ENCODE data around the gene GMPS. TPM values are rescaled to one million over a fixed set of nuclear protein-coding genes. Genes with fewer than 3 reads are reported as not detected.
"Not testable (repeated sequence)": the region's sequence is repeated elsewhere in the genome, so short reads cannot be mapped to it uniquely, and the experiment has no call there.

Gene GMPS
- total RNA-seq, 1 donor from 2014 or later = 47.3 TPM

GRCh38 chr3:155871746-155872158 lies 1.3 kb downstream of the GMPS start:
- DNase-seq (ENCODE audit: extremely low read depth, low read depth, low spot score) = no peak

GRCh38 chr3:155872904-155873646 lies 2.6 kb downstream of the GMPS start:
- no peak for DNase-seq (ENCODE audit: extremely low read depth, low read depth, low spot score)

GRCh38 chr3:155876037-155876436 lies 5.6 kb downstream of the GMPS start:
- no peak for DNase-seq (ENCODE audit: extremely low read depth, low read depth, low spot score)

- no peak for DNase-seq (ENCODE audit: extremely low read depth, low read depth, low spot score)
Observed at GRCh38 chr3:155876503-155876902, 6.1 kb downstream of the GMPS start.

- no peak for DNase-seq (ENCODE audit: extremely low read depth, low read depth, low spot score)
Observed at GRCh38 chr3:155880286-155880685, 9.8 kb downstream of the GMPS start.

GRCh38 chr3:155884292-155884691 lies 13.8 kb downstream of the GMPS start:
- DNase-seq (ENCODE audit: extremely low read depth, low read depth, low spot score) = no peak

GRCh38 chr3:155885292-155885691 lies 14.8 kb downstream of the GMPS start:
- DNase-seq (ENCODE audit: extremely low read depth, low read depth, low spot score) = no peak

GRCh38 chr3:155886348-155886747 lies 15.9 kb downstream of the GMPS start:
- not testable (repeated sequence) for DNase-seq (ENCODE audit: extremely low read depth, low read depth, low spot score)

GRCh38 chr3:155886915-155887314 lies 16.5 kb downstream of the GMPS start:
- no peak for DNase-seq (ENCODE audit: extremely low read depth, low read depth, low spot score)

GRCh38 chr3:155889212-155889611 lies 18.8 kb downstream of the GMPS start:
- no peak for DNase-seq (ENCODE audit: extremely low read depth, low read depth, low spot score)

- DNase-seq (ENCODE audit: extremely low read depth, low read depth, low spot score) = no peak
Observed at GRCh38 chr3:155889952-155890351, 19.5 kb downstream of the GMPS start.

GRCh38 chr3:155890671-155891190 lies 20.3 kb downstream of the GMPS start:
- no peak for DNase-seq (ENCODE audit: extremely low read depth, low read depth, low spot score)

- no peak for DNase-seq (ENCODE audit: extremely low read depth, low read depth, low spot score)
Observed at GRCh38 chr3:155891321-155891720, 20.9 kb downstream of the GMPS start.

- no peak for DNase-seq (ENCODE audit: extremely low read depth, low read depth, low spot score)
Observed at GRCh38 chr3:155895379-155895900, 25.0 kb downstream of the GMPS start.

GRCh38 chr3:155906900-155907299 lies 36.5 kb downstream of the GMPS start:
- no peak for DNase-seq (ENCODE audit: extremely low read depth, low read depth, low spot score)

GRCh38 chr3:155908086-155908485 lies 37.6 kb downstream of the GMPS start:
- DNase-seq (ENCODE audit: extremely low read depth, low read depth, low spot score) = no peak

- DNase-seq (ENCODE audit: extremely low read depth, low read depth, low spot score) = no peak
Observed at GRCh38 chr3:155908605-155909004, 38.2 kb downstream of the GMPS start.

GRCh38 chr3:155912090-155912489 lies 41.6 kb downstream of the GMPS start:
- DNase-seq (ENCODE audit: extremely low read depth, low read depth, low spot score) = no peak

GRCh38 chr3:155912579-155913190 lies 42.2 kb downstream of the GMPS start:
- no peak for DNase-seq (ENCODE audit: extremely low read depth, low read depth, low spot score)

- no peak for DNase-seq (ENCODE audit: extremely low read depth, low read depth, low spot score)
Observed at GRCh38 chr3:155917781-155918180, 47.3 kb downstream of the GMPS start.

GRCh38 chr3:155919728-155920127 lies 49.3 kb downstream of the GMPS start:
- DNase-seq (ENCODE audit: extremely low read depth, low read depth, low spot score) = no peak

- DNase-seq (ENCODE audit: extremely low read depth, low read depth, low spot score) = no peak
Observed at GRCh38 chr3:155921486-155921885, 51.0 kb downstream of the GMPS start.
